DND-41 (cell line): ENCODE data around the gene MICU1.

Experiments
- CTCF ChIP-seq: IDR thresholded peaks from 2 replicates; pipeline ENCODE4 v1.5.1; 2012; ENCODE audit warnings: borderline replicate concordance, low read length, moderate library complexity, mild to moderate bottlenecking; ENCODE audit not compliant: poor library complexity, severe bottlenecking; ENCODE audit errors: extremely low read depth
- EZH2 ChIP-seq: IDR thresholded peaks from 3 replicates; pipeline ENCODE4 v1.6.1; 2012; ENCODE audit warnings: borderline replicate concordance, low read depth, mild to moderate bottlenecking, moderate library complexity, low read length, inconsistent platforms; ENCODE audit not compliant: severe bottlenecking

- TF ChIP-seq CTCF (no peak), EZH2 (no peak)
Measured at GRCh38 chr10:72435570-72435969, 190.3 kb downstream of the MICU1 start.
